MM.1S (cell line): ENCODE data around the gene OR4D1.
"Not testable (repeated sequence)": the region's sequence is repeated elsewhere in the genome, so short reads cannot be mapped to it uniquely, and the experiment has no call there.

Experiments used
- CTCF ChIP-seq: fragments of 300-600 bp; sonication (generic); IDR thresholded peaks from 2 replicates; pipeline ENCODE4 v1.5.1; 2016; ENCODE audit warnings: antibody characterized with exemption, low read length, mixed read lengths
- EZH2 ChIP-seq: fragments of 300-600 bp; sonication (generic); optimal IDR thresholded peaks from 2 replicates; pipeline ENCODE3; 2017; ENCODE audit warnings: low read depth, mild to moderate bottlenecking, antibody characterized with exemption, low read length, mixed read lengths
- EZH2phosphoT487 ChIP-seq: fragments of 300-600 bp; sonication (generic); IDR thresholded peaks from 2 replicates; pipeline ENCODE4 v1.6.1; 2018; ENCODE audit warnings: antibody characterized with exemption, low read length

DNA sequence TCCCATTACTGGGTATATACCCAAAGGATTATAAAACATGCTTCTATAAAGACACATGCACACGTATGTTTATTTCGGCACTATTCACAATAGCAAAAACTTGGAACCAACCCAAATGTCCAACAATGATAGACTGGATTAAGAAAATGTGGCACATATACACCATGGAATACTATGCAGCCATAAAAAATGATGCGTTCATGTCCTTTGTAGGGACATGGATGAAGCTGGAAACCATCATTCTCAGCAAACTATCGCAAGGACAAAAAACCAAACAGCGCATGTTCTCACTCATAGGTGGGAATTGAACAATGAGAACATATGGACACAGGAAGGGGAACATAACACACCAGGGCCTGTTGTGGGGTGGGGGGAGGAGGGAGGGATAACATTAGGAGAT lies 15.5 kb upstream of the OR4D1 start:
- not testable (repeated sequence) for TF ChIP-seq EZH2phosphoT487, CTCF, EZH2
